Measurements from ENCODE around the gene ACTR3C. TPM values are rescaled to one million over a fixed set of nuclear protein-coding genes. Genes with fewer than 3 reads are reported as not detected.
A peak's percentile ranks its signal among the peaks of the same experiment; 100 is the strongest.
"Not testable (repeated sequence)": the region's sequence is repeated elsewhere in the genome, so short reads cannot be mapped to it uniquely, and the experiment has no call there.

Gene ACTR3C
- polyA plus RNA-seq, 1 donor: 6.1 TPM

GRCh38 chr7:150283608-150284007, 39.7 kb downstream of the ACTR3C start:
- DNase-seq: not testable (repeated sequence)

GRCh38 chr7:150283111-150283510, 40.2 kb downstream of the ACTR3C start:
- no CpG with 5 or more reads among the region's 3 CpGs for WGBS (ENCODE audit: insufficient coverage, low lambda C conversion rate)
- DNase-seq; H3K27me3 ChIP-seq (ENCODE audit: control insufficient read depth, insufficient read depth, low read length); H3K4me3 ChIP-seq (ENCODE audit: low read length); H3K27ac ChIP-seq (ENCODE audit: low read length); H3K9me3 ChIP-seq (ENCODE audit: control insufficient read depth, low read depth, low read length); H3K4me1 ChIP-seq (ENCODE audit: control insufficient read depth, insufficient read depth, low read length); H3K36me3 ChIP-seq (ENCODE audit: control insufficient read depth, insufficient read depth, low read length): not testable (repeated sequence)

More at GRCh38 chr7:150283608-150284007, 39.7 kb downstream of the ACTR3C start:
- not testable (repeated sequence) for H3K27ac ChIP-seq (ENCODE audit: low read length); H3K9me3 ChIP-seq (ENCODE audit: control insufficient read depth, low read depth, low read length); H3K27me3 ChIP-seq (ENCODE audit: control insufficient read depth, insufficient read depth, low read length); H3K36me3 ChIP-seq (ENCODE audit: control insufficient read depth, insufficient read depth, low read length); H3K4me1 ChIP-seq (ENCODE audit: control insufficient read depth, insufficient read depth, low read length); H3K4me3 ChIP-seq (ENCODE audit: low read length)
- no CpG with 5 or more reads among the region's 6 CpGs for WGBS (ENCODE audit: insufficient coverage, low lambda C conversion rate)

DNA sequence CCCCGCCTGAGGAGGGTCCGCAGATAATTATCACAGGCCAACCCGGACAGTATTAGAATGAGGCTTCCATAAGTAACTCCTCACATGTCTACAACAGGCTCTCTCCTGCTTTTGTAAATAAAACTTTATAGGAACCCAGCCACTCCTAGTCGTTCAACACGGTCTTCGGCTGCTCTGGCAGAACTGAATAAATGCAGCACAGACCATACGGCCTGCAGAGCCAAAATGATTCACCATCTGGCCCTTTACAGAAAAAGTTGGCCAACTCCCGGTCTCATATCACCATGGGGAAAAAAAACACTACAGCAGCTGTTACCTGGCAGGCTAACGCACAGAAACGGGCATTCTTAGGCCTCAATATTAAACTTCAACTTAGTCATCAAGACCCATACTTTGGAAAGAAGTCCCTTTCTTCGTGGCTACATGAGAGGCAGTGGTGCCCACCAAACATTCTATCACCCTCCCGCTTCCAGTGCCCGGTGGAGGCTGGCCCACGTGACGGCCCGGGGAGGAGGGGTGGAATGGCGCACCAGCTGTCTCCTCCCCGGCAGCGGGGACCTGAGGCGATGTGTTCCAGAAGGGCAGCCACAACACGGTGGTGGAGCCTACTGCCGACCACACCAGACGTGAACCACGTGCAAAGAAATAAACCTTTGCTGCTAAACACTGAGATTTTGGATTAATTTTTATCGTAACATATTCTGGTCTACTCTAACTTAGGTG, 41.5 kb downstream of the ACTR3C start:
- WGBS (ENCODE audit: insufficient coverage, low lambda C conversion rate): 80% methylated on average over 1 of the region's 25 CpGs
- H3K4me3 ChIP-seq (ENCODE audit: low read length); H3K27ac ChIP-seq (ENCODE audit: low read length); DNase-seq; H3K27me3 ChIP-seq (ENCODE audit: control insufficient read depth, insufficient read depth, low read length); H3K4me1 ChIP-seq (ENCODE audit: control insufficient read depth, insufficient read depth, low read length); H3K36me3 ChIP-seq (ENCODE audit: control insufficient read depth, insufficient read depth, low read length); H3K9me3 ChIP-seq (ENCODE audit: control insufficient read depth, low read depth, low read length): not testable (repeated sequence)

GRCh38 chr7:150278383-150278782, 45.0 kb downstream of the ACTR3C start:
- not testable (repeated sequence) for DNase-seq; H3K4me3 ChIP-seq (ENCODE audit: low read length); H3K36me3 ChIP-seq (ENCODE audit: control insufficient read depth, insufficient read depth, low read length); H3K9me3 ChIP-seq (ENCODE audit: control insufficient read depth, low read depth, low read length); H3K4me1 ChIP-seq (ENCODE audit: control insufficient read depth, insufficient read depth, low read length); H3K27me3 ChIP-seq (ENCODE audit: control insufficient read depth, insufficient read depth, low read length); H3K27ac ChIP-seq (ENCODE audit: low read length)
- WGBS (ENCODE audit: insufficient coverage, low lambda C conversion rate): no CpG with 5 or more reads among the region's 11 CpGs

- not testable (repeated sequence) for H3K27me3 ChIP-seq (ENCODE audit: control insufficient read depth, insufficient read depth, low read length); H3K9me3 ChIP-seq (ENCODE audit: control insufficient read depth, low read depth, low read length); H3K36me3 ChIP-seq (ENCODE audit: control insufficient read depth, insufficient read depth, low read length); H3K4me1 ChIP-seq (ENCODE audit: control insufficient read depth, insufficient read depth, low read length); H3K4me3 ChIP-seq (ENCODE audit: low read length); H3K27ac ChIP-seq (ENCODE audit: low read length)
- WGBS (ENCODE audit: insufficient coverage, low lambda C conversion rate): no CpG with 5 or more reads among the region's 6 CpGs
- DNase-seq: peak in 1 of 2 donors; percentile 11
Measured at GRCh38 chr7:150276132-150276695, 47.1 kb downstream of the ACTR3C start.

DNA sequence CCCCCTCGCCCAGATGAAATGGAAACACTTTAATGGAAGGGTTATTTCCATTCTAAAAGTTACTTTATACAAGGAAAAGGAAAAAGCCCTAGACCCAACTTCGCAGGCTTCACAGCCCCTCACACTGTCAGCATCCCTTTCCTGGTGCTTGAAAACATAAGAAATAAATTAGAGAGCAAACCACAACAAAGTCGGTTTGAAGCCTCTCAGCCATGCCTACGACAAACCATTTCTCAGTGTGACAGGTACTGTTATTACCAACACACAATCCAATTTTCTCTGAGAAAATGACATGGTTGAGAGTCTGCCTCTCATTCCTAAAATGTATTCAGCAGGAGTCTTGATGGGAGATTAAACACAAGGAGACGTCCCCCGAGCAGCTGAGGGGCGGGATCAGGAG, 51.4 kb downstream of the ACTR3C start:
- not testable (repeated sequence) for H3K27ac ChIP-seq (ENCODE audit: low read length); H3K27me3 ChIP-seq (ENCODE audit: control insufficient read depth, insufficient read depth, low read length); H3K9me3 ChIP-seq (ENCODE audit: control insufficient read depth, low read depth, low read length); H3K4me3 ChIP-seq (ENCODE audit: low read length); H3K36me3 ChIP-seq (ENCODE audit: control insufficient read depth, insufficient read depth, low read length); DNase-seq; H3K4me1 ChIP-seq (ENCODE audit: control insufficient read depth, insufficient read depth, low read length)
- WGBS (ENCODE audit: insufficient coverage, low lambda C conversion rate): no CpG with 5 or more reads among the region's 7 CpGs

- H3K36me3 ChIP-seq (ENCODE audit: control insufficient read depth, insufficient read depth, low read length); H3K27ac ChIP-seq (ENCODE audit: low read length); H3K27me3 ChIP-seq (ENCODE audit: control insufficient read depth, insufficient read depth, low read length); H3K9me3 ChIP-seq (ENCODE audit: control insufficient read depth, low read depth, low read length); H3K4me1 ChIP-seq (ENCODE audit: control insufficient read depth, insufficient read depth, low read length); H3K4me3 ChIP-seq (ENCODE audit: low read length); DNase-seq: not testable (repeated sequence)
- no CpG with 5 or more reads among the region's 18 CpGs for WGBS (ENCODE audit: insufficient coverage, low lambda C conversion rate)
Measured at GRCh38 chr7:150270101-150270824, 53.1 kb downstream of the ACTR3C start.

DNA sequence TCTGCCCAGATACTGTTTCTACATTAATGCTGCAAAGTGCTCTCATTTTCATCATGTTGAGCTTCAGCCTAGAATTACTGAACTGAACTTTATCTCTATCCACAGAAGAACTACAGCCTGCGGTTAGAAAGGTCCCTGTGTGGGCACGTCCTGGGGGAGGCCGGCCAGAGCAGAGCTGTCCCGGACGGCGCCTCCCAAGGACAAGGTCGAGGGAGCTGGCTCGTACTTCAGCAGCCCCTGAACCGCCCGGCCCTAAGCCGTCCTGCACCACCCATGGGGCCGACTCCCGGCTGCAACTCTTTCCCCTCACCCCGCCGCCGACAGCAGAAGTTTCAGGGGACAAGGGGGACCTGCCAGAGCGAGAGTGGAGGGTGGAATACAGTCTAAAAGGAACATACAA, 54.5 kb downstream of the ACTR3C start:
- no CpG with 5 or more reads among the region's 17 CpGs for WGBS (ENCODE audit: insufficient coverage, low lambda C conversion rate)
- not testable (repeated sequence) for H3K36me3 ChIP-seq (ENCODE audit: control insufficient read depth, insufficient read depth, low read length); H3K4me3 ChIP-seq (ENCODE audit: low read length); H3K9me3 ChIP-seq (ENCODE audit: control insufficient read depth, low read depth, low read length); H3K27me3 ChIP-seq (ENCODE audit: control insufficient read depth, insufficient read depth, low read length); DNase-seq; H3K4me1 ChIP-seq (ENCODE audit: control insufficient read depth, insufficient read depth, low read length); H3K27ac ChIP-seq (ENCODE audit: low read length)

DNA sequence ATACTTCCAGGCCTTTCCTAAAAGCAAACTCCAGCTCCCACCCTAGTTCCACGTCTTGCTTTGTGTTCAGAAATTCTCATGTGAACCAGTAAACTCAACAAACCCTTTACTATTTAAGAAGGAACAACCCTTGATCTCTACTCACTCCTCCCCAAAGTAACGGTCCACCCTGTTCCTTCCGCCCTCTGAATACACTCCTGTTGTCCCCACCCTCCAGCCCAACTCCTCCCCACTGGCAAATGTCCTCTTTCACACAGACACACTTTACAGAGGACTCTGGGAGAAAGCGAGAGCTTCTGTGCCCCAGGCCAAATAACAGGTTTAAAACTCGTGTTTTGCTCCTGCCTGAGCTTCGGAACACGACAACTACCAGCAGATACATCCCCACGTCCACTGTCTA, 55.1 kb downstream of the ACTR3C start:
- H3K4me3 ChIP-seq (ENCODE audit: low read length); H3K27ac ChIP-seq (ENCODE audit: low read length); DNase-seq; H3K36me3 ChIP-seq (ENCODE audit: control insufficient read depth, insufficient read depth, low read length); H3K4me1 ChIP-seq (ENCODE audit: control insufficient read depth, insufficient read depth, low read length); H3K27me3 ChIP-seq (ENCODE audit: control insufficient read depth, insufficient read depth, low read length); H3K9me3 ChIP-seq (ENCODE audit: control insufficient read depth, low read depth, low read length): not testable (repeated sequence)
- WGBS (ENCODE audit: insufficient coverage, low lambda C conversion rate): no CpG with 5 or more reads among the region's 8 CpGs

DNA sequence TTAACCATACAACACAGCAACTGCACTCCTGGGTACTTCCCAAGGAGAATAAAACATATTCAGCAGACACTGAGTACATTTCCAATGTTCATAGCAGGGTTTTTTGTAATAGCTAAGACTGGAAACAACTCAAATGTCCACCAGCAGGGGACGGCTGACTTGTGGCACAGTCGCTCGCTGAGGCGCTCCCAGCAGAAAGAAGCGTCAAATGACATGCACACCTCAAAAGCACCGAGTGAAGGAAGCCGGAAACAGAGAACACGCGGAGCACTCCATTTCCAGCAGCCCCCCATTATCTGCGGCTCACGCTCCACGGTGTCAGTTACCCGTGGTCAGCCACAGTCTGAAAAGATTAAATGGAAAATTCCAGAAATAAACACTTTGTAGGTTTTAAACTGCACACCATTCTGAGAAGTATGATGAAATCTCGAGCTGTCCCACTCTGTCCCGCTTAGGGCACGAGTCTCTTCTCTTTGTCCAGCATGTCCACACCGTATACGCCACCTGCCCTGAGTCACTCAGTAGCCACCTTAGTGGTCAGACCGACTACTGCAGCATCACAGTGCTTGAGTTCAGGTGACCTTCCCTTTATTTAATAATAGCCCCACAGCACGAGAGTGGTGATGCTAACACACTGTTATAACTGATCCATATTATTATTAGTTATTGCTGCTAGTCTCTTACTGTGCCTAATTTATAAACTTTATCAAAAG, 56.2 kb downstream of the ACTR3C start:
- H3K9me3 ChIP-seq (ENCODE audit: control insufficient read depth, low read depth, low read length); H3K4me3 ChIP-seq (ENCODE audit: low read length); DNase-seq; H3K36me3 ChIP-seq (ENCODE audit: control insufficient read depth, insufficient read depth, low read length); H3K27ac ChIP-seq (ENCODE audit: low read length); H3K27me3 ChIP-seq (ENCODE audit: control insufficient read depth, insufficient read depth, low read length); H3K4me1 ChIP-seq (ENCODE audit: control insufficient read depth, insufficient read depth, low read length): not testable (repeated sequence)
- 93% methylated on average over 3 of the region's 20 CpGs for WGBS (ENCODE audit: insufficient coverage, low lambda C conversion rate)
